HL-60/S4 treated with phorbol 12-myristate 13-acetate at 8.2 ng/mL for 4 days and 3 days (cell line): ENCODE results near the gene ZBTB4.

Experiments used
- in situ Hi-C: fragments of 300-500 bp; cut with MboI; formaldehyde crosslinking; loops from 2 replicates; pipeline ENCODE4 v1.15.0; 2022; ENCODE audit warnings: low sequenced_read_pairs

Gene ZBTB4

DNA sequence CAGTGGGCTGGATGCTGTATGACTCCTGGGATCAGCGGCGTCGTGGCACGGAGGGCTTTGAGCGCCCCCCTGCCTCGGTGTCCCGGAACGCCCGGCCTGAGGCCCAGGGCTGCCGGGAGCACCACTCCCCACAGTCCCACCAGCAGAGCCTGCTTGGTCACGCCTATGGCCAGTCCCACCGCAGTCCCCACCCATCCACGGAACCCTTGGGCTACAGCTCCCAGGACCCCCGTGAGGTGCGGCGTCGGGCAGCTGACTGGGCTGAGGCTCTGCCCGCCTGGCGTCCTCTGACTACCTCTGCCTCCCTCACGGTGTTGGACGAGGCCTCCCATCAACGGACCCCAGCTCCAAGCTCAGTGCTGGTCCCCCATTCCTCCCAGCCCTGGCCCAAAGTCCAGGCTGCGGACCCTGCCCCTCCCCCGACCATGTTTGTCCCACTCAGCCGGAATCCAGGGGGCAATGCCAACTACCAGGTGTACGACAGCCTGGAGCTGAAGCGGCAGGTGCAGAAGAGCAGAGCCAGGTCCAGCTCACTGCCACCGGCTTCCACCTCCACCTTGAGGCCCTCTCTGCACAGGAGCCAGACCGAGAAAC is 52.4 kb downstream of the ZBTB4 start:
- in situ Hi-C loops, result no loop called here

DNA sequence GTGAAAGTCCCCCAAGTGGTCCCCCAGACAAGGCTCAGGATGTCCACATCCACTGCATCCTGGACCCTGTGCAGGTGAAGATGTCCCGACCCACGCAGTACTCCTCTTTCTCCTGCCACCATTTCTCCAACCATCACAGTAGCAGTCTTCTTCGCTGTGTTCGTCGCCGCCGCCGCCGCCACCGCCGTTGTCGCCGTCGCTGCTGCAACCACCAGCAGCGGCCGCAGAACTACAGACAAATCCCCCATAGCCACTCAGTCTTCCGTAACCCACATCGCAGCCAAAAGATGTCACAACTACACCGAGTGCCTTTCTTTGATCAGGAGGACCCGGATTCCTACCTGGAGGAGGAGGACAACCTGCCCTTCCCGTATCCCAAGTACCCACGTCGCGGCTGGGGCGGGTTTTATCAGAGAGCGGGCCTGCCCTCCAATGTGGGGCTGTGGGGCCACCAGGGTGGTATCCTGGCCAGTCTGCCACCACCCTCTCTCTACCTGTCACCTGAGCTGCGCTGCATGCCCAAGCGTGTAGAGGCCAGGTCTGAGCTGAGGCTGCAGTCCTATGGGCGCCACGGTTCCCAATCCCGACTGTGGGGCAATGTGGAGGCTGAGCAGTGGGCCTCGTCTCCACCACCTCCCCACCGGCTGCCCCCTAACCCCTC is 53.1 kb downstream of the ZBTB4 start:
- in situ Hi-C loops, result no loop called here

DNA sequence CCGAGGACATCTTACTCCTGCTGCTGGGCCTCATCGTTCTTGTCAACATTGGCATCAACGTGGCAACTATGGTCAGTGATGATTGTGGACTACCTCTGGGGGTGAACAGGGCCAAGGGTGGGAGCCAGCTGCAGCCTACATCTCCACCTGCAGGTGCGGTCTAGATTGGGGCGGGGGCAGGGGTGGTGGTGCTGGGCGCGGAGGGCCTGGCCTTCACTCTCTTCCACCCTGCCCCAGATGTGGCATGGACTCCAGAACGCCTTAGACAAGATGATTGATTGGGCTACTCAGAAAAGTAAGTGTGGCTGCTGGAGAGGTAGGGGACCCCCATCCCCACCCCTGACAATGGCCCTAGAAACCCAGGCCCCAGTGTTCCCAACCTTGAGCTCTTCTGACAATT is 53.7 kb downstream of the ZBTB4 start:
- in situ Hi-C loops, result no loop called here

DNA sequence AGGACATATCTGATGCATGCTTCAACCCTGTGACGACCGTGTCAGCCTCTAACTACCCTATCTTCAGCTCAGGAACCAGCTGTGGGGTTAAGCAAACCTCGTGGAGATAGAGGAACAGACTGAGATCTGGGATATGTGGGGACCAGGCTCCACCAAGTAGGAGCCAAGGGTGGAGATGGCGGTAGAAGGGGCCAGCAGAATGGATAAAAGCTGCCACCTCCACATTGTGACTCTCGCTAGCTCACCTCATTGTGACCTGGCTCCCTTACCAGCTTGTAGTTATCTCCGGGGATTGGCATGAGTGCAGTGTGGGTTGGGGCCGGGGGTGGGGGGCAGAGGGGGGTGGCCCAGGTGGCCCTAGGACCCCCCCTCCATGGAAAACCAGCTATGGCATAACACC is 54.1 kb downstream of the ZBTB4 start, which contains the start of gene SPEM2:
TSS of gene SPEM2 (plus strand) at position 301 of the 400 bp plus-strand sequence. CDS start at position 374, 73 bp downstream.
- in situ Hi-C loops, result no loop called here

DNA sequence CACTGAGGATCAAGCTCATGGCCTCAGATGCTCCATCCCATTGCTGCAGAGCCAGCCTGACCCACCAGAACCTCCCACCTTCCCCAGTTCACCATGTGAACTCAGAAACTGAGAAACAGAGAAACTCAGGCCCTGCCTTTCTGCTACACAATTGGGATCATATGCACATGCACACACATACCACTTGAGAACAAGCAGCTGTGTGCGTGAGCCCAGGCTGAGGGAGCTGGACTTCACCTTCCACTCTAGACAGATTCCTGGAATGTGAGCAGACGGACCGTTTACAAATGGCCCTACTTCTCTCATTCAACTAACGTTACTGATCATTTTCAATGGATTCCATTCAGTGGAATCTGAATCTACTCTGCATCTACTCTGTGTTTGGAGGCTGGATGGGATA is 55.8 kb downstream of the ZBTB4 start:
- in situ Hi-C loops, result no loop called here

DNA sequence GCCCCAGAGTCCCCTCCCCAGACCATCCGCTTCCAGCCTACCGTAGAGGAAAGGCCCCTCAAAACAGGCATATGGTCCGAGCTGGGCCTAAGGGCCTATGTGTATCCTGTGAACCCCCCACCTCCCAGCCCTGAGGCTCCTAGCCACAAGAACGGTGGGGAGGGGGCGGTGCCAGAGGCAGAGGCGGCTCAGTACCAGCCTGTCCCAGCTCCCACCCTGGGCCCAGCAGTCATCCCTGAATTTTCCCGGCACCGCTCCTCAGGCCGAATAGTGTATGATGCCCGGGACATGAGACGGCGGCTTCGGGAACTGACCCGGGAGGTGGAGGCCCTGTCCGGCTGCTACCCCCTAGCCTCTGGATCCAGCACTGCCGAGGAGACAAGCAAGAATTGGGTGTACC is 58.2 kb downstream of the ZBTB4 start:
- in situ Hi-C loops, result no loop called here

DNA sequence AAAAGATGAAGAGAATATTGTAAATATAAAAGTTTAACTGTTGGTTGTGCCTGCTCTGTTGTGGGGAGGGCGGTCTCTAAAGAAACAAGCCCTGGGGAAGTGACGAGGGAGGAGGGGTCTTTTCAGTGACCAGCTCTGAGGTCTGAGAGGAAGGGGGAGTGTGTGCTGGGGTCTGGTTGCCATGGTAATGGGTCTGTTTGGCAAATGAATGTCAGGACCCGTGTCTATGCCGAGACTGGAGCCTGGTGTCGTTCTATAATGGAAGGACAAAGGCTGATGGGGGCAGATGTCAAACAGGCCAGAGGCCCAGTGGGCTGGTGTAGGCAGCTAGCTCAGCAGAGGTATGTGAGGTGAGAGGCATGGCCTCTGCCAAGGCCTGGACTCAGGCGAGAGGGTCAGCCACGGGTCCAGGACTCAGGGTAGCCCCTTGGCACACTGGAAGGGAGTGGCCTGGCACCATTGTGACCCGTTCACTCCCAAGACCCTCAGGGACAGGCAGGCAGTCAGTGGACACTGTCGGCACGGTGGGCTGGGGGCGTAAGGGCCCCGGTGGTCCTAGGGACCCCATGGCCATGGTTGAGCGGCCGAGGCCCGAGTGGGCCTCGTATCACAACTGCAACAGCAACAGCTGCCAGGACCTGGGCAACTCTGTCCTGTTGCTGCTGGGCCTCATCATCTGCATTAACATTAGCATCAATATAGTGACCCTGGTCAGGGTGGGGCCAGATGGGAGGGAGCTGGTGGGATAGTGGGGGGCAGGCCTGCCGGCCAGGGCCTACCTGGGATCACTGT is 59.4 kb downstream of the ZBTB4 start, which contains the start of gene SPEM1:
TSS of gene SPEM1 (plus strand) at position 506 of the 792 bp plus-strand sequence. CDS start at position 567, 61 bp downstream.
- in situ Hi-C loops, result no loop called here

DNA sequence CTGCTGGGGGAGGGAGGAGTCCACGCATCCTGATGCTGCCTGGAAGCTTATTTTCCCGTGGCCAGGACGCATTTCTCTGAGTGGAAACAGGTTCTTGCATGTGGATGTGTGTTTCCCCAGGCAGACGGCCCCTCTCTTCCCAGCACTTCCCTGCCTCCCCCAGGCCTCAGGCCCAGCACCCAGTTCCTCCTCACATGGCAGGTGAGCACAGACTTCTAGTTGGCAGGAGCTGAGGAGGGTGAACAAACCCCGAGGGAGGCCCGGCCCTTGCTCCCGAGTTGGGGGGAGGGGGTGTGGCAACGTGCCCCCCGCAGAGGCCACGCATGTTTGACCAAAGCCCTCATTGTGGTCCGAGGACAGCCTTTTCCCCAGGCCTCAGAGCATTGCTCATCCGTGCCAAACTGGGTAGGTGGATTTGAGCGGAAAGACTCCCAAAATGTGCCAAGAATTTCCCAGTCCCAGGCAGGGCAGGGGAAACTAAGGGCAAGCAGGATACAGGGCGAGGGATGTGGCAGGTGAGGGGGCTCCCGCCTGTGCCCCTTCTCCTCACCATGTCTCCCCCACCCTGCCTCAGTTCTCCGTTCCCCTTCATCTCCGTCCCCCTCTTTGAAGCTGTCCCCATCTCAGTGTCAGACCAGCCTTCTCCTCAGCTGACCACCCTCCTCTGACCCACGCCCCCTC is 60.8 kb downstream of the ZBTB4 start:
- in situ Hi-C loops, result no loop called here

DNA sequence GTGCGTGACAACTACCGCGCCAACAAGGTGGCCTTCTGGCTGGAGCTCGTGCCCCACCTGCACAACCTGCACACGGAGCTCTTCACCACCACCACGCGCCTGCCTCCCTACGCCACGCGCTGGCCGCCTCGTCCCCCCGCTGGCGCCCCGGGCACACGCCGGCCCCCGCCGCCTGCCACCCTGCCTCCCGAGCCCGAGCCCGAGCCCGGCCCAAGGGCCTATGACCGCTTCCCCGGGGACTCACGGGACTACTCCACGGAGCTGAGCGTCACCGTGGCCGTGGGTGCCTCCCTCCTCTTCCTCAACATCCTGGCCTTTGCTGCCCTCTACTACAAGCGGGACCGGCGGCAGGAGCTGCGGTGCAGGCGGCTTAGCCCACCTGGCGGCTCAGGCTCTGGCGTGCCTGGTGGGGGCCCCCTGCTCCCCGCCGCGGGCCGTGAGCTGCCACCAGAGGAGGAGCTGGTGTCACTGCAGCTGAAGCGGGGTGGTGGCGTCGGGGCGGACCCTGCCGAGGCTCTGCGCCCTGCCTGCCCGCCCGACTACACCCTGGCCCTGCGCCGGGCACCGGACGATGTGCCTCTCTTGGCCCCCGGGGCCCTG is 62.3 kb downstream of the ZBTB4 start:
- in situ Hi-C loops, result no loop called here

DNA sequence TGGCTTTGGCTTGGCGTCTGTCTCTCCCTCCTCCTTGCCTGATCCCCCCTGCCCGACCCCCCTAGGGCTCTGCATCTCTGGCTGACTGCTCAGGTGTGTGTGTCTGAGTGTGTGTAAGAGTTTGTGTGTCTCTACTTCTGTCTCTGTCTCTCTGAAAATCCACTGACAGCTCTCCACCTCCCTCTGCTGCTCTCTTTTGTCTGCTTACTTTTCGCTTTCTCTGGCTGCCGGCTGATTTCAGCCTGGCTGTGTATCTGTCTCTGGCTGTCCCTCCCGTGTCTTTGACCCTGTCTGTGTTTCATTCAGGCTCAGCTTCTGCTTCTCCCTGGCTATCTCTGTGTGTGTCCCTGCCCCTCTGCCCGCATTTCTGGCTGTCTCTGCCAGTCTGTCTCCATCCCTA is 63.1 kb downstream of the ZBTB4 start:
- in situ Hi-C loops, result no loop called here

DNA sequence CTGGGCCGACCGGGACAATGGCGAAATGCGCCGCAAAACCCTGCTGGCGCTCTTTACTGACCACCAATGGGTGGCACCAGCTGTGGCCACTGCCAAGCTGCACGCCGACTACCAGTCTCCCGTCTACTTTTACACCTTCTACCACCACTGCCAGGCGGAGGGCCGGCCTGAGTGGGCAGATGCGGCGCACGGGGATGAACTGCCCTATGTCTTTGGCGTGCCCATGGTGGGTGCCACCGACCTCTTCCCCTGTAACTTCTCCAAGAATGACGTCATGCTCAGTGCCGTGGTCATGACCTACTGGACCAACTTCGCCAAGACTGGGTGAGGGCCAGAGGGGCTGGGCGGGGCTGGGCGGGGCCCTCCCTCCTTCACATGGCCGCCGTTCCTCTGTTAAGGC is 63.6 kb downstream of the ZBTB4 start:
- in situ Hi-C loops, result no loop called here

DNA sequence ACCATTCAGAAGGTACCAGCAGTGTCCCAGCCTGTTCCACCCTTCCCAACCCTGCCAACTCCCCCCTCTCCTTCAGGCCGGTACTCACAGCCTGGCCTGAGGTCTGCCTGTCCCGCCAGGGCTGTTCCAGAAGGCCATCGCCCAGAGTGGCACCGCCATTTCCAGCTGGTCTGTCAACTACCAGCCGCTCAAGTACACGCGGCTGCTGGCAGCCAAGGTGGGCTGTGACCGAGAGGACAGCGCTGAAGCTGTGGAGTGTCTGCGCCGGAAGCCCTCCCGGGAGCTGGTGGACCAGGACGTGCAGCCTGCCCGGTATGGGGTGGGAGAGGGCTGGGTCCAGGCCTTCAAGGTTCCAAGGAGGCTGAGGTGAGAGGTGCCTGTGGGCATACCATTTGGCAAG is 64.6 kb downstream of the ZBTB4 start:
- in situ Hi-C loops, result no loop called here

DNA sequence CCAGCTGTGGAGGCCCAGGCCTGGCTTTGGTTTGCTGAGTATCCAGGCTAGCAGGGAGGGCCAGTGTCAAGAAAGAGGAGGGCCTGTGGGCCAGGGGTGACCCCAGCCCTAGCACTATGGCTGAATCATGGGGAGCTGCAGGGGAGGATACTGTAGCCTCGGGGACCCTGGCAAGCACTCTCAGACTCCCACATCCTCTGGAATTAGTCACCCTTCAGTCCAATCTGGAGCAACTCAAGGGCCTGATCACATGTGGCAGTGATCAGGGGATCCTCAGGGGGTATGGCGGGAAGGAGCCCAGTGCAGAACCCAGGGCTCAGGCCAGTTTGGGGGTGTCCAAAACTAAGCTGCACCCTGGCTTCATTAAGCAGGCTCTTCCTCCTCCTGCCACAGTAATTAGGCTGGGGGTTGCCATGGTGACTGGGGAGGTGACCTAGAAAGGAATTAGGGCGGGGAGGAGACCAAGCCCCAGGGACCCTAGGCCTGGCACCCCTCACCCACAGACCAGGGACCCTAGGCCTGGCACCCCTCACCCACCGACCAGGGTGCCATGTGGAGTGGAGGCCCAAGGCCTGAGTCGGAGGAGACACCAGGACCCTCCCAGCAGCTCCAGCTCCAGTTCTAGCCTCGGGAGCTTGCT is 66.0 kb downstream of the ZBTB4 start:
- in situ Hi-C loops, result no loop called here

DNA sequence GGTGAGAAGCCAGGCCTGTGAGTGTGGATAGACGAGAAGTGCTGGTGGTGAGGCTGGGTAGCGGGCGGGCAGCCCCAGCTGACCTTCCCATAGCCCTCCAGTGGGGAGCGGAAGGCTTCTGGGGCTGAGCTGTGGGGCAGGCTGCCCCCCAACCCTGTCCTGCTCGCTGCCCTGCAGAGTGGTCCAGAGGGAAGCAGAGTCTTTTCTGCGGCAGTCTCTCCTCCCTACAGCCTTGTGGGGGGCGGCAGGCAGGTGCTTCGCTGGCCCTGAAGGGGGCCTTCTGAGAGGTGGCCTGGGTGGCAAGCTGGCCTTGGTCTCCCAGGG is 68.0 kb downstream of the ZBTB4 start:
- in situ Hi-C loops, result no loop called here

DNA sequence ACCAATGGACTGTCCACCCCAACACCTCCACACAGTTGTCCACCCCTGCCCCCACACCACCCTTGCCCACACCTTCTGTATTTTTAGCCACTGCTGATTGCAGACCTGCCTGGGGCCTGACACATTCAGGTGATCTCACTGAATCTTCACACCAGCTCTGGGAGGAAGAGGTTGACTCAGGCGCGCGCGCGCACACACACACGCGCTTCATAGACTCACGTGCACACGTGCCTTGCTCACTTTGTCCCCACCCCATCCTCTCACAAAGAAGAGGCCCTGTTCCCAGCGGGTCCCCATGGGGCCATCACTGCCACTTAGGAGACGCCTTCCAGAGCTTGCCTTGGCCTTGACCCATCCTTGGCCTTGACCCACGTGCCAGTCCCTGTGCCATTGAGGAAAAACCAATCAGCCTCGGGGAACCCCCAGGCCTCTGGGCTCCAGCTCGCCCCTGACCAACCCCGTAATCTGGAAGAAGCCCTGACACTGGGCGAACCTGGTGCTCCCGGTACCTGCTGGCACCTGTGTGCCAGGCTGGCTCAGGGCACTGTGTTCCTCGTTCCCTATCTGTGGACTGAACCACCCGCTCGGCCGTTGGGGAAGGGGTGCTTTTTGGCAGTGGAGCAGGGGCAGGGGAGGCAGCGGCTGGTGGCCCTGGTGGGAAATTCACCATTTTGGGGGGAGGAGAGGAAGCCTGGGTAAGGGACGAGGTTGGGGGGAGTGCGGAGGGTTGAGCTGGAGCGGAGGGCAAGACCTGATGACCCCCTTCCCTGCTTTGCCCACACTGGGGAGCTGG is 68.6 kb downstream of the ZBTB4 start:
- in situ Hi-C loops, result no loop called here

DNA sequence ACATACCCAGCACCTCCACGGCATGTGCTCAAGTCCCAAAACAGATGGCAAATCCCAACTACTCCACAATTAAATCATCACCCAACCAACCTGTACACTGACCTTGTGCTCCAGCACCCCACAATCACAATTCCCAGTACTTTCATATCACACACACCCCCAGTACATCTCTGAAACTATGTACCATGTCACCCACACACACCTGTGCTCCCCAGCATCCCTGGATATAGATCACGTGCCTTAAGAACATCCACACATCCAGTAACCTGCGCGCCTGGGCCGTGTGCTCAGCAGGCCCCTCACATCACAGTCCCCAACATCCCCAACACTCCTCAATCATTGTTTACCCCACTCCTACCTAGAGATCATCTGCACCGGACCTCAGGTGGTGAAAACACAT is 69.7 kb downstream of the ZBTB4 start:
- in situ Hi-C loops, result no loop called here
